PC-9 (cell line): ENCODE results near the gene GRK7. TPM values are rescaled to one million over a fixed set of nuclear protein-coding genes. Genes with fewer than 3 reads are reported as not detected.

Experiments used
- BruUV-seq: library from RNA; stranded (reverse); fragments of 400-500 nt; replicated peaks from 2 replicates; lab custom pipeline; 2021; lab: Mats Ljungman, UMichigan
- CTCF ChIA-PET: fragments of 300-600 bp; sonication (Branson Sonifier 250); formaldehyde crosslinking; loops from one replicate; lab custom pipeline; 2022; ENCODE audit warnings: antibody characterized with exemption; lab: Charles Lee
- POLR2A ChIA-PET: fragments of 300-600 bp; sonication (Branson Sonifier 250); formaldehyde crosslinking; loops from one replicate; lab custom pipeline; 2022; ENCODE audit warnings: antibody characterized with exemption; ENCODE audit not compliant: unreplicated experiment; lab: Charles Lee
- DNase-seq, 2 experiments: peaks; one replicate each; pipeline versions ENCODE4 v3.0.0 to v3.0.0-alpha.2; 2015 to 2022; ENCODE audit warnings: mixed read lengths in 1 of 2
- H2AFZ ChIP-seq: fragments of 200-600 bp; sonication (generic); 2 replicates; pipeline ENCODE4 v1.8.1; 2017; ENCODE audit warnings: antibody characterized with exemption
- H3F3A ChIP-seq: fragments of 200-600 bp; sonication (generic); 2 replicates; pipeline ENCODE4 v1.8.1; 2017; ENCODE audit warnings: antibody characterized with exemption, mild to moderate bottlenecking, low read depth; ENCODE audit not compliant: insufficient read depth
- H3K27ac ChIP-seq: fragments of 200-600 bp; sonication (generic); 2 replicates; pipeline ENCODE4 v1.6.1; 2016; ENCODE audit warnings: mixed run types
- H3K27me3 ChIP-seq: fragments of 200-600 bp; sonication (generic); 2 replicates; pipeline ENCODE4 v1.6.1; 2016; ENCODE audit warnings: low read depth, mixed run types; ENCODE audit not compliant: insufficient read depth
- H3K36me3 ChIP-seq: fragments of 200-600 bp; sonication (generic); 2 replicates; pipeline ENCODE4 v1.6.1; 2016; ENCODE audit warnings: low read depth, mixed run types
- H3K4me1 ChIP-seq: fragments of 200-600 bp; sonication (generic); replicated peaks from 2 replicates; pipeline ENCODE4 v1.6.1; 2016; ENCODE audit warnings: mixed run types; ENCODE audit not compliant: insufficient read depth
- H3K4me2 ChIP-seq: fragments of 200-600 bp; sonication (generic); 2 replicates; pipeline ENCODE4 v1.6.1; 2017; ENCODE audit warnings: mixed run types
- H3K4me3 ChIP-seq: fragments of 200-600 bp; sonication (generic); 2 replicates; pipeline ENCODE4 v1.6.1; 2016; ENCODE audit warnings: mixed run types
- H3K79me2 ChIP-seq: fragments of 200-600 bp; sonication (generic); 2 replicates; pipeline ENCODE4 v1.6.1; 2017; ENCODE audit warnings: low read depth, mixed run types
- H3K9me2 ChIP-seq: fragments of 200-600 bp; sonication (generic); 2 replicates; pipeline ENCODE4 v1.8.1; 2017; ENCODE audit warnings: mild to moderate bottlenecking; ENCODE audit not compliant: insufficient read depth
- H3K9me3 ChIP-seq: fragments of 200-600 bp; sonication (generic); 2 replicates; pipeline ENCODE4 v1.8.1; 2016; ENCODE audit warnings: low read depth; ENCODE audit not compliant: insufficient read depth
- H4K20me1 ChIP-seq: fragments of 200-600 bp; sonication (generic); 2 replicates; pipeline ENCODE4 v1.8.1; 2017; ENCODE audit not compliant: insufficient read depth
- EZH2 ChIP-seq: fragments of 200-600 bp; sonication (generic); IDR thresholded peaks from 2 replicates; pipeline ENCODE4 v1.8.0; 2017; ENCODE audit warnings: antibody characterized with exemption, low read depth
- intact Hi-C: fragments of 100-400 bp; cut with micrococcal nuclease; formaldehyde crosslinking; loops from one replicate; pipeline ENCODE4 v1.10.0; 2022; ENCODE audit not compliant: unreplicated experiment
- total RNA-seq: library from RNA; stranded (reverse); gene quantifications from 2 replicates; pipeline ENCODE4 v1.2.3, GENCODE V29; 2021
- TF ChIP-seq, protein P1 (sequence below): fragments of 200-600 bp; sonication (generic); conservative IDR thresholded peaks from 2 replicates; pipeline ENCODE4 v1.6.1; 2017; ENCODE audit warnings: mixed run types, antibody characterized with exemption, mild to moderate bottlenecking, moderate library complexity

GRK7 gene
- total RNA-seq, 1 experiment from 2014 or later: not detected

DNA sequence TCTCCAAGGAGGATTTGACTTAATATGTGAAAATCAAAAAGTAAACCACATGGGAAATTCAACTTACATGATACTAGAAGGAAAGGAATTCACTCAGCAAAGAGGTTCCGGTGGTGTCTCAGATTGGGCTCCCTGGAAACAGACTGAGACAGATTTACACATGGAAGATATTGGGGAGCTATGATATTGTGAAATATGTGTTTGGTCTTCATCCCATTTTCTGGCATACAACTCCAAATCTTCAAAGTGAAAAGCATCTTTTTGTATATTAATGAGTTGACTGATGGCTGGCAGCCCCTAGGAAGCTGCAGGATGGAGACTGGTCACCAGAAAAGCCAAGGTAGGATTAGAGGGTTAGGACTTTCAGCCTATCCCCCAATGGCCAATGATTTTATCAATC, 29.3 kb downstream of the GRK7 start:
- Histone ChIP-seq H3K4me2 (no peak overlapping the region), H3F3A (no peaks in the 10 kb centered on the region), H4K20me1 (no peaks in the 10 kb centered on the region), H3K9me2 (no peaks in the 10 kb centered on the region), H3K27me3 (no peaks in the 10 kb centered on the region), H3K9me3 (no peaks in the 10 kb centered on the region), H3K27ac (no peak overlapping the region), H3K4me1 (no peaks in the 10 kb centered on the region), H3K36me3 (no peaks in the 10 kb centered on the region), H3K79me2 (no peaks in the 10 kb centered on the region), H2AFZ (no peak overlapping the region), H3K4me3 (no peak overlapping the region)
- no peak for TF ChIP-seq EZH2
- TF ChIP-seq, protein P1, sequence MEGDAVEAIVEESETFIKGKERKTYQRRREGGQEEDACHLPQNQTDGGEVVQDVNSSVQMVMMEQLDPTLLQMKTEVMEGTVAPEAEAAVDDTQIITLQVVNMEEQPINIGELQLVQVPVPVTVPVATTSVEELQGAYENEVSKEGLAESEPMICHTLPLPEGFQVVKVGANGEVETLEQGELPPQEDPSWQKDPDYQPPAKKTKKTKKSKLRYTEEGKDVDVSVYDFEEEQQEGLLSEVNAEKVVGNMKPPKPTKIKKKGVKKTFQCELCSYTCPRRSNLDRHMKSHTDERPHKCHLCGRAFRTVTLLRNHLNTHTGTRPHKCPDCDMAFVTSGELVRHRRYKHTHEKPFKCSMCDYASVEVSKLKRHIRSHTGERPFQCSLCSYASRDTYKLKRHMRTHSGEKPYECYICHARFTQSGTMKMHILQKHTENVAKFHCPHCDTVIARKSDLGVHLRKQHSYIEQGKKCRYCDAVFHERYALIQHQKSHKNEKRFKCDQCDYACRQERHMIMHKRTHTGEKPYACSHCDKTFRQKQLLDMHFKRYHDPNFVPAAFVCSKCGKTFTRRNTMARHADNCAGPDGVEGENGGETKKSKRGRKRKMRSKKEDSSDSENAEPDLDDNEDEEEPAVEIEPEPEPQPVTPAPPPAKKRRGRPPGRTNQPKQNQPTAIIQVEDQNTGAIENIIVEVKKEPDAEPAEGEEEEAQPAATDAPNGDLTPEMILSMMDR: no peak
- CTCF ChIA-PET: interaction anchor here (0.6 to 0.7 kb wide), 2 partner anchors 11 to 120 kb away, joined by 5 to 15 read pairs; no protein-coding TSS in a partner anchor
- no TSS peak for BruUV-seq
- intact Hi-C loops: no loop called here
- POLR2A ChIA-PET: no interaction called here
- DNase-seq: no peak

DNA sequence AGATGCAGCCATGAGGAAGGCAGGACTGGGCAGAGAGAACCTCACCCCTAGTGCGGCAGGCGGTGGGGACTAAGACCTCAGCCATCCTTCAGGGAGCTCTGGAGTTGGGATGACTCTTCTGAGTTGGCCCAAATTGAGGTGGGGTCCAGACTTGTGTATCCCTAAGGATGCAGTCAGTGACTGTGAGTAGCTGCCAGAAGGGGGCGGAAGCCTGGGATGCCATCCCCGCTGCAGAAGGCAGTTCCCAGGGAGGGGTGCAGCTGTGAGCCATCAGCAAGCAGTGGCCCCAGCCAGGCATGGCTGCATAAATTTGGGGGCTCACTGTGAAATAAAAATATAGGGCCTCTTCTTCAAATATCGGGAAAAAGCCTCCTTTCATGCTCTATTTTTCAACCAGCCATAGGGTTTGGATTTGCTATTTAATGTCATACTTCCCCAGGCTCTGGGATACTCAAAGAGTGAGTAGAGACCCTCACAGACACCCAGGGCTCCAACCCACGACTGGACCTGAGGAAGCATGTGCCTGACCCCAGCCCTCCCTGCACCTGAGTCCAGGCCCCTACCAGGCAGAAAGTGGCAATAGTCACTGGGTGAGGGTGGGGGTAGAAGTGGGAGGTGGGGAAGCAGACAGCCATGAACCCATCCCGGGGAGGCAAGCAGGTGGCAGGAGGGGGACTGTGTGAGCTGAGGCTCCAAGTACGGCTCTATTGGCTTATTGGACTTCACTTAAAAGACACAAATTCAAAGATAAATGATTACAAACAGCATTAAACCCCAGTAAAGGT, 30.5 kb downstream of the GRK7 start:
- CTCF ChIA-PET: no interaction called here
- Histone ChIP-seq H4K20me1 (no peaks in the 10 kb centered on the region), H3K27me3 (no peaks in the 10 kb centered on the region), H3K36me3 (no peaks in the 10 kb centered on the region), H3K9me2 (no peaks in the 10 kb centered on the region), H3K27ac (no peak overlapping the region), H3F3A (no peaks in the 10 kb centered on the region), H3K4me1 (no peaks in the 10 kb centered on the region), H3K9me3 (no peaks in the 10 kb centered on the region), H3K4me3 (no peak overlapping the region), H3K4me2 (no peak overlapping the region), H2AFZ (no peak overlapping the region), H3K79me2 (no peaks in the 10 kb centered on the region)
- no TSS peak for BruUV-seq
- intact Hi-C loops: no loop called here
- no peak for TF ChIP-seq EZH2
- TF ChIP-seq, protein P1: no peak
- POLR2A ChIA-PET: no interaction called here
- DNase-seq: no peak

DNA sequence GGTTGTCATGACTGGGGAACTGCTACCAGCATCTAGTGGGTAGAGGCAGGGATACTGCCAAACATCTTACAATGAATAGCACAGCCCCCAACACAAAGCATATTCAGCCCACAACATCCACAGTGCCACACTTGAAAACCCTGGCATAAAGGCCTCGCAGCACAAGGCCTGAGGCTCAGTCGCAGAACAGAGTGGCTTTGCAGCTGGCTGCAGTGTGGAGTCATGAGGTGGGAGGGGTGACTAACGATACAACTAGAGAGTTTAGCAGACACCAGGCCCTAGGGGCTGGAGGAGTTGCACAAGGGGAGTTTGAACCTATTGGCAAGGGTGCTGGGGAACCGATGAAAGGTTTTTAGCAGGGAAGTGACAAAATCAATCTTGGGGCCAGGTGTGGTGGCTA, 32.1 kb downstream of the GRK7 start:
- Histone ChIP-seq H3K4me1 (no peaks in the 10 kb centered on the region), H3K9me2 (no peaks in the 10 kb centered on the region), H3K4me2 (no peak overlapping the region), H3K27me3 (no peaks in the 10 kb centered on the region), H3F3A (no peaks in the 10 kb centered on the region), H2AFZ (no peak overlapping the region), H3K4me3 (no peak overlapping the region), H3K27ac (no peak overlapping the region), H3K36me3 (no peaks in the 10 kb centered on the region), H3K9me3 (no peaks in the 10 kb centered on the region), H3K79me2 (no peaks in the 10 kb centered on the region), H4K20me1 (no peaks in the 10 kb centered on the region)
- intact Hi-C loops: no loop called here
- POLR2A ChIA-PET: no interaction called here
- no TSS peak for BruUV-seq
- TF ChIP-seq, protein P1: no peak
- TF ChIP-seq EZH2: no peak
- CTCF ChIA-PET: interaction anchor here (0.5 to 0.6 kb wide), 2 partner anchors 8 to 113 kb away, joined by 3 read pairs; no protein-coding TSS in a partner anchor
- DNase-seq: no peak
